ENCODE measurements around the gene CHTF8. TPM values are rescaled to one million over a fixed set of nuclear protein-coding genes. Genes with fewer than 3 reads are reported as not detected.

Gene CHTF8
- total RNA-seq, 1 experiment from 2014 or later: 107 TPM

GRCh38 chr16:69118468-69118867 lies 13.9 kb downstream of the CHTF8 start:
- TF ChIP-seq CTCF (IDR thresholded peaks at IDR 0.05; ENCODE audit: unreplicated experiment): no peak
- BruUV-seq (replicated peaks): TSS peak; percentile 19
- no peak overlapping the region for H3K4me3 Mint-ChIP-seq (ENCODE audit: unreplicated experiment)
- no peaks in the 10 kb centered on the region for H3K27me3 Mint-ChIP-seq (ENCODE audit: insufficient read depth, unreplicated experiment)
- POLR2A ChIA-PET: interaction anchor here (0.6 to 1.0 kb wide), 2 partner anchors 15 to 182 kb away, joined by 3 read pairs; no protein-coding TSS in a partner anchor
- CTCF ChIA-PET: interaction anchor here (0.6 to 7.7 kb wide), 2 partner anchors 216 to 273 kb away, joined by 4 to 110 read pairs; partner anchors contain the start of gene TANGO6
- intact Hi-C loops (cut with micrococcal nuclease): no loop called here
- no peak for DNase-seq (ENCODE audit: unreplicated experiment)
- H3K27ac Mint-ChIP-seq (ENCODE audit: low read depth, unreplicated experiment): no peak overlapping the region
- H3K9me3 Mint-ChIP-seq (ENCODE audit: unreplicated experiment): no peaks in the 10 kb centered on the region
- H3K36me3 Mint-ChIP-seq (ENCODE audit: insufficient read depth, unreplicated experiment): peaks cover 48% of the 10 kb centered on the region
- H3K4me1 Mint-ChIP-seq (ENCODE audit: insufficient read depth, unreplicated experiment): no peaks in the 10 kb centered on the region

GRCh38 chr16:69116906-69117305 lies 15.5 kb downstream of the CHTF8 start:
- CTCF ChIA-PET: interaction anchor here (0.6 to 0.9 kb wide), 3 partner anchors 11 to 289 kb away, joined by 3 to 4 read pairs (median 3); no protein-coding TSS in a partner anchor
- no TSS peak for BruUV-seq (replicated peaks)
- DNase-seq (ENCODE audit: unreplicated experiment): no peak
- TF ChIP-seq CTCF (IDR thresholded peaks at IDR 0.05; ENCODE audit: unreplicated experiment): no peak
- intact Hi-C loops (cut with micrococcal nuclease): no loop called here
- H3K27me3 Mint-ChIP-seq (ENCODE audit: insufficient read depth, unreplicated experiment): no peaks in the 10 kb centered on the region
- H3K4me3 Mint-ChIP-seq (ENCODE audit: unreplicated experiment): no peak overlapping the region
- peaks cover 41% of the 10 kb centered on the region for H3K36me3 Mint-ChIP-seq (ENCODE audit: insufficient read depth, unreplicated experiment)
- no peaks in the 10 kb centered on the region for H3K4me1 Mint-ChIP-seq (ENCODE audit: insufficient read depth, unreplicated experiment)
- POLR2A ChIA-PET: interaction anchor here (0.6 to 0.9 kb wide), 2 partner anchors 16 to 71 kb away, joined by 3 to 4 read pairs; no protein-coding TSS in a partner anchor
- no peak overlapping the region for H3K27ac Mint-ChIP-seq (ENCODE audit: low read depth, unreplicated experiment)
- no peaks in the 10 kb centered on the region for H3K9me3 Mint-ChIP-seq (ENCODE audit: unreplicated experiment)

- BruUV-seq (replicated peaks): no TSS peak
- ChIA-PET CTCF (interaction anchor here (0.7 to 1.0 kb wide), 2 partner anchors 8 to 11 kb away, joined by 3 to 6 read pairs; partner anchors contain the start of gene HAS3), POLR2A (interaction anchor here (0.7 kb wide), 1 partner anchor 16 kb away, joined by 3 read pairs; the partner anchor contains the start of genes CHTF8 and UTP4)
- Mint-ChIP-seq H3K9me3 (ENCODE audit: unreplicated experiment) (no peaks in the 10 kb centered on the region), H3K4me3 (ENCODE audit: unreplicated experiment) (no peak overlapping the region), H3K4me1 (ENCODE audit: insufficient read depth, unreplicated experiment) (no peaks in the 10 kb centered on the region), H3K36me3 (ENCODE audit: insufficient read depth, unreplicated experiment) (peaks cover 38% of the 10 kb centered on the region), H3K27ac (ENCODE audit: low read depth, unreplicated experiment) (no peak overlapping the region), H3K27me3 (ENCODE audit: insufficient read depth, unreplicated experiment) (no peaks in the 10 kb centered on the region)
- DNase-seq (ENCODE audit: unreplicated experiment): no peak
- intact Hi-C loops (cut with micrococcal nuclease): no loop called here
- TF ChIP-seq CTCF (IDR thresholded peaks at IDR 0.05; ENCODE audit: unreplicated experiment): no peak
Measured at GRCh38 chr16:69116256-69116875, 16.0 kb downstream of the CHTF8 start.

- CTCF ChIA-PET: interaction anchor here (0.6 to 1.0 kb wide), 4 partner anchors 8 to 286 kb away, joined by 3 to 6 read pairs (median 3); partner anchors contain the start of gene HAS3
- Mint-ChIP-seq H3K4me3 (ENCODE audit: unreplicated experiment) (no peak overlapping the region), H3K9me3 (ENCODE audit: unreplicated experiment) (no peaks in the 10 kb centered on the region), H3K36me3 (ENCODE audit: insufficient read depth, unreplicated experiment) (peaks cover 34% of the 10 kb centered on the region), H3K4me1 (ENCODE audit: insufficient read depth, unreplicated experiment) (no peaks in the 10 kb centered on the region), H3K27me3 (ENCODE audit: insufficient read depth, unreplicated experiment) (no peaks in the 10 kb centered on the region), H3K27ac (ENCODE audit: low read depth, unreplicated experiment) (no peak overlapping the region)
- POLR2A ChIA-PET: no interaction called here
- intact Hi-C loops (cut with micrococcal nuclease): no loop called here
- TF ChIP-seq CTCF (IDR thresholded peaks at IDR 0.05; ENCODE audit: unreplicated experiment): no peak
- no TSS peak for BruUV-seq (replicated peaks)
- DNase-seq (ENCODE audit: unreplicated experiment): no peak
Measured at GRCh38 chr16:69115837-69116236, 16.6 kb downstream of the CHTF8 start.
